ENCODE data around the gene TPRKB.
"Not testable (repeated sequence)": the region's sequence is repeated elsewhere in the genome, so short reads cannot be mapped to it uniquely, and the experiment has no call there.

Gene TPRKB

DNA sequence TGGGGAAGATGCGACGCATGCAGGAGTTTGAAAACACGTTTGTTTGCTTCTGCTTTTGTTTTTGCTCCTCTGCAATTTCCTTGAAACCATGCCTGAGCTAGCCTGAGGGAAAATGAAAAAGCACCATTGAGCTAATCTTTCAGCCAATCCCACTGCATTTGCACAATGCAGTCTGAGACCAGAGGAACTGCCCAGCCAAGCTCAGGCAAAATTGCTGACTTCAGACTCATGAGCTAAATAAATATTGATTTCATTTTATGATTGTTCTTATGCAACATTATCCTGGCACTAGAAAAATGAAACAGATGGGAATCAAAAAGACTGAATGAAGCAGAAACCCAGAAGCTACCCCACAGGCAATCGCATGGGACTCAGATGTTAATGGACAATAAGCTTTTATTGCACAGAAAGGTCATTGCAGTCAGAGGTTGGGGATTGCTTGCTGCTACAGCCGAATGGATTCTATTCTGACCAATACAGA is 37.0 kb downstream of the TPRKB start:
- H4K20me1 ChIP-seq (ENCODE audit: insufficient read depth, low read length), result no peaks in the 10 kb centered on the region
- no peak overlapping the region for H3K27ac ChIP-seq (ENCODE audit: low read length)
- TF ChIP-seq, protein P1, sequence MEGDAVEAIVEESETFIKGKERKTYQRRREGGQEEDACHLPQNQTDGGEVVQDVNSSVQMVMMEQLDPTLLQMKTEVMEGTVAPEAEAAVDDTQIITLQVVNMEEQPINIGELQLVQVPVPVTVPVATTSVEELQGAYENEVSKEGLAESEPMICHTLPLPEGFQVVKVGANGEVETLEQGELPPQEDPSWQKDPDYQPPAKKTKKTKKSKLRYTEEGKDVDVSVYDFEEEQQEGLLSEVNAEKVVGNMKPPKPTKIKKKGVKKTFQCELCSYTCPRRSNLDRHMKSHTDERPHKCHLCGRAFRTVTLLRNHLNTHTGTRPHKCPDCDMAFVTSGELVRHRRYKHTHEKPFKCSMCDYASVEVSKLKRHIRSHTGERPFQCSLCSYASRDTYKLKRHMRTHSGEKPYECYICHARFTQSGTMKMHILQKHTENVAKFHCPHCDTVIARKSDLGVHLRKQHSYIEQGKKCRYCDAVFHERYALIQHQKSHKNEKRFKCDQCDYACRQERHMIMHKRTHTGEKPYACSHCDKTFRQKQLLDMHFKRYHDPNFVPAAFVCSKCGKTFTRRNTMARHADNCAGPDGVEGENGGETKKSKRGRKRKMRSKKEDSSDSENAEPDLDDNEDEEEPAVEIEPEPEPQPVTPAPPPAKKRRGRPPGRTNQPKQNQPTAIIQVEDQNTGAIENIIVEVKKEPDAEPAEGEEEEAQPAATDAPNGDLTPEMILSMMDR (IDR thresholded peaks at IDR 0.05; ENCODE audit: low read depth, low read length), result no peak
- no peak for TF ChIP-seq EZH2phosphoT487 (IDR thresholded peaks at IDR 0.05; ENCODE audit: low read depth)
- H3K79me2 ChIP-seq (ENCODE audit: low read length), result no peaks in the 10 kb centered on the region
- H3K9ac ChIP-seq (ENCODE audit: low read length), result no peak overlapping the region
- no peaks in the 10 kb centered on the region for H3K27me3 ChIP-seq (ENCODE audit: low read depth, low read length)
- H3K4me1 ChIP-seq (ENCODE audit: low read length), result no peaks in the 10 kb centered on the region
- no peak overlapping the region for H3K4me3 ChIP-seq (ENCODE audit: low read length)
- H3K9me3 ChIP-seq (ENCODE audit: insufficient read depth, low read length), result no peaks in the 10 kb centered on the region
- H2AFZ ChIP-seq (ENCODE audit: low read depth, low read length), result no peak overlapping the region
- H3K36me3 ChIP-seq (replicated peaks; ENCODE audit: low read depth, low read length), result no peaks in the 10 kb centered on the region
- H3K4me2 ChIP-seq (ENCODE audit: low read length), result no peak overlapping the region

DNA sequence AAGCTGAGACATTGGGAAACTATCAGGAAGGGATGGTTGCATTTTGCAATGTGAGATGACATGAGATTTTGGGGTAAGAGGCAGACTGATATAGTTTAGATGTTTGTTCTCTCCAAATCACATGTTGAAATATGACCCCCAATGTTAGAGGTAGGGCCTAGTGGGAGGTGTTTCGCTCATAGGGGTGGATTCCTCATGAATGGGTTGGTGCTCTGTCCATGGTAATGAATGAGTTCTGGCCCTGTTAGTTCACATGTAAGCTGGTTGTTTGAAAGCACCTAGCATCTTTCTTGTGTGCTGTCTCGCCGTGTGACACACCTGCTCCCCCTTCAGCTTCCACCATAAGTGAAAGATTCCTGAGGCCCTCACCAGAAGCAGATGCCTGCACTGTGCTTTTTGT is 37.7 kb downstream of the TPRKB start:
- no peak overlapping the region for H2AFZ ChIP-seq (ENCODE audit: low read depth, low read length)
- H3K27me3 ChIP-seq (ENCODE audit: low read depth, low read length), result no peaks in the 10 kb centered on the region
- H3K36me3 ChIP-seq (replicated peaks; ENCODE audit: low read depth, low read length), result no peaks in the 10 kb centered on the region
- no peak overlapping the region for H3K4me2 ChIP-seq (ENCODE audit: low read length)
- H4K20me1 ChIP-seq (ENCODE audit: insufficient read depth, low read length), result no peaks in the 10 kb centered on the region
- H3K27ac ChIP-seq (ENCODE audit: low read length), result no peak overlapping the region
- H3K4me1 ChIP-seq (ENCODE audit: low read length), result no peaks in the 10 kb centered on the region
- no peaks in the 10 kb centered on the region for H3K9me3 ChIP-seq (ENCODE audit: insufficient read depth, low read length)
- no peak overlapping the region for H3K4me3 ChIP-seq (ENCODE audit: low read length)
- no peak overlapping the region for H3K9ac ChIP-seq (ENCODE audit: low read length)
- no peaks in the 10 kb centered on the region for H3K79me2 ChIP-seq (ENCODE audit: low read length)
- TF ChIP-seq EZH2phosphoT487 (IDR thresholded peaks at IDR 0.05; ENCODE audit: low read depth), result no peak
- TF ChIP-seq, protein P1 (IDR thresholded peaks at IDR 0.05; ENCODE audit: low read depth, low read length), result no peak

DNA sequence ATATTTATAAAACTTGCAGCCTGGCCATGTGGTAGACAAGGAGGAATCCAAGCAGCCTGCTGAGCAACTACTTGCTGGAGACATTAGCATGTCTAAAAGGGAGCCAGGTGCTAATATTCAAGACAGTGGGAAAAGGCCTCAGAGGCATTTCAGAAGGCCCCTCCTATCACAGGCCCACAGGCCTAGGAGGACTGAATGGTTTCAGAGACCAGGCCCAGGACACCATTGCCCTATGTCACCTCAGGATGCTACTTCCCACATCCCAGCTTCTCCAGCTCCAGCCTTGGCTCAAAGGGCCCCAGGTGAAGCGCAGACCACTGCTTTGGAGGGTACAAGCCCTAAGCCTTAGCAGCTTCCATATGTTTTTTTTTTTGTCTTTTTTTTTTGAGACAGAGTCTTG is 39.0 kb downstream of the TPRKB start:
- H2AFZ ChIP-seq (ENCODE audit: low read depth, low read length), result no peak overlapping the region
- no peak overlapping the region for H3K27ac ChIP-seq (ENCODE audit: low read length)
- H3K4me1 ChIP-seq (ENCODE audit: low read length), result no peaks in the 10 kb centered on the region

DNA sequence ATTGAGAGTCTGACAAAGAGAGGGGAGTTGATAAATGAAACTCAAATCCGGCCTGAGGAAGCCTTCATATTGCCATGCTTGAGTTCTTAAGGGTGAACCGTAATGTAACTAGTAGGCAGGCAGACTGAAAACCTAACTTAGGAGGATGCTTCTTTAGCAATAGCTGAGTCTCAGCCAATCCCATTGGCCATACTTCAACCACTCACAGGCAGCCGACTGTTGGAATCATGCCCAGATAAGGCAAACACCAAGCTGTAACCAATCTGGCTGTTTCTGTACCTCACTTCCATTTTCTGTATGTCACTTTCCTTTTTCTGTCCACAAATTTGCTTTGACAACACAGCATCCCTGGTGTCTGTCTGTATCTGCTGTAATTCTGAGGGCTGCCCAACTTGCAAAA is 39.5 kb downstream of the TPRKB start:
- TF ChIP-seq EZH2phosphoT487 (IDR thresholded peaks at IDR 0.05; ENCODE audit: low read depth), result no peak
- TF ChIP-seq, protein P1 (IDR thresholded peaks at IDR 0.05; ENCODE audit: low read depth, low read length), result no peak
- no peak overlapping the region for H3K9ac ChIP-seq (ENCODE audit: low read length)
- no peaks in the 10 kb centered on the region for H4K20me1 ChIP-seq (ENCODE audit: insufficient read depth, low read length)
- no peaks in the 10 kb centered on the region for H3K4me1 ChIP-seq (ENCODE audit: low read length)
- H3K27me3 ChIP-seq (ENCODE audit: low read depth, low read length), result no peaks in the 10 kb centered on the region
- H2AFZ ChIP-seq (ENCODE audit: low read depth, low read length), result no peak overlapping the region
- no peaks in the 10 kb centered on the region for H3K9me3 ChIP-seq (ENCODE audit: insufficient read depth, low read length)
- no peak overlapping the region for H3K4me3 ChIP-seq (ENCODE audit: low read length)
- no peaks in the 10 kb centered on the region for H3K36me3 ChIP-seq (replicated peaks; ENCODE audit: low read depth, low read length)
- no peak overlapping the region for H3K4me2 ChIP-seq (ENCODE audit: low read length)
- no peak overlapping the region for H3K27ac ChIP-seq (ENCODE audit: low read length)
- H3K79me2 ChIP-seq (ENCODE audit: low read length), result no peaks in the 10 kb centered on the region

More for the DNA sequence above, 39.0 kb downstream of the TPRKB start:
- Histone ChIP-seq H3K4me2 (ENCODE audit: low read length) (no peak overlapping the region), H3K27me3 (ENCODE audit: low read depth, low read length) (no peaks in the 10 kb centered on the region), H3K79me2 (ENCODE audit: low read length) (no peaks in the 10 kb centered on the region), H3K4me3 (ENCODE audit: low read length) (no peak overlapping the region), H3K9me3 (ENCODE audit: insufficient read depth, low read length) (no peaks in the 10 kb centered on the region), H3K9ac (ENCODE audit: low read length) (no peak overlapping the region), H4K20me1 (ENCODE audit: insufficient read depth, low read length) (no peaks in the 10 kb centered on the region), H3K36me3 (replicated peaks; ENCODE audit: low read depth, low read length) (no peaks in the 10 kb centered on the region)
- TF ChIP-seq EZH2phosphoT487 (IDR thresholded peaks at IDR 0.05; ENCODE audit: low read depth), result no peak
- TF ChIP-seq, protein P1 (IDR thresholded peaks at IDR 0.05; ENCODE audit: low read depth, low read length), result no peak

DNA sequence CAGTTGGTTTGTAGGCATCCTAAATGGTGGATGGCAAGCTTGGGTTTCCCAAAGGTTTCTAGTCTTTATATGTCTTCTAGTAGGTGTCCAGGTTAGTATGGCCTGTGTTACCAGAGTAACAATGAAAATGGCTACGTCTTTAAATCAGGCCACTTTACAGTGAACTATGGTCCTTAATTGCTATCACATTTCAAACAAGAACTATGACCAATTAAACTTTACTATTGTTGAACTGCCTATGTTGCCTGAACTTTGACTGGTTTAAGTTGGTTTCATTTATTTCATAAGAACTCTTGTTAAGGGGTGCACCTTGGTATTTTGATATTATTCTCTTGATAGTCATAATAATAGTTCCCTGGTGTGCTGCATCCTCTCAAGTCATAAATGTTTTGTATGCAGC is 40.2 kb downstream of the TPRKB start:
- not testable (repeated sequence) for H3K4me3 ChIP-seq (ENCODE audit: low read length); H3K36me3 ChIP-seq (replicated peaks; ENCODE audit: low read depth, low read length); H3K27me3 ChIP-seq (ENCODE audit: low read depth, low read length); H3K79me2 ChIP-seq (ENCODE audit: low read length); H3K9ac ChIP-seq (ENCODE audit: low read length); H3K9me3 ChIP-seq (ENCODE audit: insufficient read depth, low read length); H2AFZ ChIP-seq (ENCODE audit: low read depth, low read length); H3K4me1 ChIP-seq (ENCODE audit: low read length); H3K27ac ChIP-seq (ENCODE audit: low read length); H3K4me2 ChIP-seq (ENCODE audit: low read length); H4K20me1 ChIP-seq (ENCODE audit: insufficient read depth, low read length)

DNA sequence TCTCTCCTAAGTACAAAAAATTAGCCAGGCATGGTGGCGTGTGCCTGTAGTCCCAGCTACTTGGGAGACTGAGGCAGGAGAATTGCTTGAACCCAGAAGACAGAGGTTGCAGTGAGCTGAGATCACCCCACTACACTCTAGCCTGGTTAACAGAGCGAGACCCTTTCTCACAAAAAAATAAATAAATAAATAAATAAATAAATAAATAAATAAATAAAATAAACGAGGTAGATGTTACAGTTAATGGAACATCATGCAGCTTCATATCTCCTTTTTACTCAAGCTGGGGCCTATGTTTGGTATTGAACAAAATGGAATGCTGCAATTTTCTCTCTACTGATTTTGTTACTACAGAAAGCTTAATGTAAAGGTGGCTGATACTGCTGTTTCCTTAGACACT is 40.6 kb downstream of the TPRKB start:
- not testable (repeated sequence) for H3K27me3 ChIP-seq (ENCODE audit: low read depth, low read length); H3K27ac ChIP-seq (ENCODE audit: low read length); H3K9me3 ChIP-seq (ENCODE audit: insufficient read depth, low read length); H3K4me2 ChIP-seq (ENCODE audit: low read length); H3K4me3 ChIP-seq (ENCODE audit: low read length); H3K79me2 ChIP-seq (ENCODE audit: low read length); H3K4me1 ChIP-seq (ENCODE audit: low read length); H3K36me3 ChIP-seq (replicated peaks; ENCODE audit: low read depth, low read length); H4K20me1 ChIP-seq (ENCODE audit: insufficient read depth, low read length); H3K9ac ChIP-seq (ENCODE audit: low read length); H2AFZ ChIP-seq (ENCODE audit: low read depth, low read length)
